ENCODE data around the gene IGFN1. TPM values are rescaled to one million over a fixed set of nuclear protein-coding genes. Genes with fewer than 3 reads are reported as not detected.

The IGFN1 gene
- total RNA-seq (1 to 10 TPM in 1 of 2 donors, under 1 TPM in 1; 0.97 to 3.0 TPM), polyA plus RNA-seq (ENCODE audit: insufficient read length in 6 of 6) (1 to 10 TPM in 2 of 6 donors, under 1 TPM in 4; 0.60 to 1.5 (median 0.82) TPM)
- long read RNA-seq, donor 1: 0 reads
- long read RNA-seq, donor 2: 0 reads
- long read RNA-seq, donor 3: 0 reads
- long read RNA-seq, donor 4: 0 reads
- long read RNA-seq, donor 5: 0 reads
- long read RNA-seq, donor 6: 0 reads
- long read RNA-seq, donor 7: 0 reads
- long read RNA-seq, donor 8: 0 reads
- long read RNA-seq, donor 9: 0 reads
- long read RNA-seq, donor 10: 0 reads
- long read RNA-seq, donor 11: 0 reads
- long read RNA-seq, donor 12: 0 reads

GRCh38 chr1:201190624-201191051 lies at the start of gene IGFN1:
Gene IGFN1 (plus strand): TSS chr1:201190824. CDS start chr1:201193294, 2,470 bp downstream.
- intact Hi-C loops (cut with DNase I): no loop called here
- no peak within 1 kb of the TSS for H3K27ac ChIP-seq
- H3K9me3 ChIP-seq: no peaks in the 10 kb centered on the region
- no peak within 1 kb of the TSS for H3K4me3 ChIP-seq
- H3K27me3 ChIP-seq: peaks cover 0 to 17% of the 10 kb centered on the region in 2 donors
- TF ChIP-seq CTCF (IDR thresholded peaks at IDR 0.05): no peak
- no peaks in the 10 kb centered on the region for H3K4me1 ChIP-seq
- DNase-seq (peak in 1 of 4 donors; percentile 53), ATAC-seq (peak; percentile 29)
- no peaks in the 10 kb centered on the region for H3K36me3 ChIP-seq

- H3K36me3 ChIP-seq: peaks cover 0 to 79% of the 10 kb centered on the region in 2 donors
- no peak for TF ChIP-seq CTCF (IDR thresholded peaks at IDR 0.05)
These were observed 49.7 kb upstream of the IGFN1 start for GRCh38 chr1:201140941-201141260.

GRCh38 chr1:201141418-201141817 lies 49.2 kb upstream of the IGFN1 start:
- Histone ChIP-seq H3K4me1 (no peaks in the 10 kb centered on the region), H3K4me3 (no peak overlapping the region), H3K27me3 (no peaks in the 10 kb centered on the region), H3K27ac (no peak overlapping the region), H3K9me3 (no peaks in the 10 kb centered on the region), H3K36me3 (peaks cover 0 to 79% of the 10 kb centered on the region in 2 donors)
- TF ChIP-seq CTCF (IDR thresholded peaks at IDR 0.05): no peak
- DNase-seq (no peak), ATAC-seq (no peak)
- intact Hi-C loops (cut with DNase I): no loop called here

More at GRCh38 chr1:201140941-201141260, 49.7 kb upstream of the IGFN1 start:
- H3K9me3 ChIP-seq: no peaks in the 10 kb centered on the region
- H3K4me3 ChIP-seq: no peak overlapping the region
- intact Hi-C loops (cut with DNase I): no loop called here
- H3K4me1 ChIP-seq: no peaks in the 10 kb centered on the region
- ATAC-seq (no peak), DNase-seq (no peak)
- no peaks in the 10 kb centered on the region for H3K27me3 ChIP-seq
- H3K27ac ChIP-seq: no peak overlapping the region

GRCh38 chr1:201142011-201142848 lies 48.4 kb upstream of the IGFN1 start:
- DNase-seq (no peak), ATAC-seq (no peak)
- Histone ChIP-seq H3K4me1 (no peaks in the 10 kb centered on the region), H3K27me3 (no peaks in the 10 kb centered on the region), H3K36me3 (peaks cover 0 to 85% of the 10 kb centered on the region in 2 donors), H3K27ac (no peak overlapping the region), H3K4me3 (no peak overlapping the region), H3K9me3 (no peaks in the 10 kb centered on the region)
- no peak for TF ChIP-seq CTCF (IDR thresholded peaks at IDR 0.05)
- intact Hi-C loops (cut with DNase I): no loop called here

Measured in left lung (tissue), 14 donors.